ENCODE measurements around the gene VGLL4.
"Not testable (repeated sequence)": the region's sequence is repeated elsewhere in the genome, so short reads cannot be mapped to it uniquely, and the experiment has no call there.

DNA sequence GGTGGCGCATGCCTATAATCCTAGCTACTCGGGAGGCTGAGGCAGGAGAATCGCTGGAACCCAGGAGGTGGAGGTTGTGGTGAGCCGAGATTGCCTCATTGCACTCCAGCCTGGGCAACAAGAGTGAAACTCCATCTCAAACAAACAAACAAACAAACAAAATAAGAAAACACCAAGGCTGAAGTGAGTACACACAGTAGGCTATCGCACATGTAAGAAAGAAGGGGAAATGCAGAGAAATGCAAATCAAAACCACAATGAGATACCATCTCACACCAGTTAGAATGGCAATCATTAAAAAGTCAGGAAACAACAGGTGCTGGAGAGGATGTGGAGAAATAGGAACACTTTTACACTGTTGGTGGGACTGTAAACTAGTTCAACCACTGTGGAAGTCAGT is 48.7 kb downstream of the VGLL4 start:
- TF ChIP-seq, protein P1, sequence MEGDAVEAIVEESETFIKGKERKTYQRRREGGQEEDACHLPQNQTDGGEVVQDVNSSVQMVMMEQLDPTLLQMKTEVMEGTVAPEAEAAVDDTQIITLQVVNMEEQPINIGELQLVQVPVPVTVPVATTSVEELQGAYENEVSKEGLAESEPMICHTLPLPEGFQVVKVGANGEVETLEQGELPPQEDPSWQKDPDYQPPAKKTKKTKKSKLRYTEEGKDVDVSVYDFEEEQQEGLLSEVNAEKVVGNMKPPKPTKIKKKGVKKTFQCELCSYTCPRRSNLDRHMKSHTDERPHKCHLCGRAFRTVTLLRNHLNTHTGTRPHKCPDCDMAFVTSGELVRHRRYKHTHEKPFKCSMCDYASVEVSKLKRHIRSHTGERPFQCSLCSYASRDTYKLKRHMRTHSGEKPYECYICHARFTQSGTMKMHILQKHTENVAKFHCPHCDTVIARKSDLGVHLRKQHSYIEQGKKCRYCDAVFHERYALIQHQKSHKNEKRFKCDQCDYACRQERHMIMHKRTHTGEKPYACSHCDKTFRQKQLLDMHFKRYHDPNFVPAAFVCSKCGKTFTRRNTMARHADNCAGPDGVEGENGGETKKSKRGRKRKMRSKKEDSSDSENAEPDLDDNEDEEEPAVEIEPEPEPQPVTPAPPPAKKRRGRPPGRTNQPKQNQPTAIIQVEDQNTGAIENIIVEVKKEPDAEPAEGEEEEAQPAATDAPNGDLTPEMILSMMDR (IDR thresholded peaks at IDR 0.05; ENCODE audit: poor library complexity, severe bottlenecking), result not testable (repeated sequence)
- TF ChIP-seq EZH2 (IDR thresholded peaks at IDR 0.05; ENCODE audit: borderline replicate concordance, insufficient read depth, low read length, poor library complexity, severe bottlenecking); POLR2AphosphoS5 (IDR thresholded peaks at IDR 0.05); TAF1 (IDR thresholded peaks at IDR 0.05; ENCODE audit: low read depth); MXI1 (conservative IDR thresholded peaks at IDR 0.05; ENCODE audit: poor library complexity, severe bottlenecking): not testable (repeated sequence)
- TF ChIP-seq, protein P2, sequence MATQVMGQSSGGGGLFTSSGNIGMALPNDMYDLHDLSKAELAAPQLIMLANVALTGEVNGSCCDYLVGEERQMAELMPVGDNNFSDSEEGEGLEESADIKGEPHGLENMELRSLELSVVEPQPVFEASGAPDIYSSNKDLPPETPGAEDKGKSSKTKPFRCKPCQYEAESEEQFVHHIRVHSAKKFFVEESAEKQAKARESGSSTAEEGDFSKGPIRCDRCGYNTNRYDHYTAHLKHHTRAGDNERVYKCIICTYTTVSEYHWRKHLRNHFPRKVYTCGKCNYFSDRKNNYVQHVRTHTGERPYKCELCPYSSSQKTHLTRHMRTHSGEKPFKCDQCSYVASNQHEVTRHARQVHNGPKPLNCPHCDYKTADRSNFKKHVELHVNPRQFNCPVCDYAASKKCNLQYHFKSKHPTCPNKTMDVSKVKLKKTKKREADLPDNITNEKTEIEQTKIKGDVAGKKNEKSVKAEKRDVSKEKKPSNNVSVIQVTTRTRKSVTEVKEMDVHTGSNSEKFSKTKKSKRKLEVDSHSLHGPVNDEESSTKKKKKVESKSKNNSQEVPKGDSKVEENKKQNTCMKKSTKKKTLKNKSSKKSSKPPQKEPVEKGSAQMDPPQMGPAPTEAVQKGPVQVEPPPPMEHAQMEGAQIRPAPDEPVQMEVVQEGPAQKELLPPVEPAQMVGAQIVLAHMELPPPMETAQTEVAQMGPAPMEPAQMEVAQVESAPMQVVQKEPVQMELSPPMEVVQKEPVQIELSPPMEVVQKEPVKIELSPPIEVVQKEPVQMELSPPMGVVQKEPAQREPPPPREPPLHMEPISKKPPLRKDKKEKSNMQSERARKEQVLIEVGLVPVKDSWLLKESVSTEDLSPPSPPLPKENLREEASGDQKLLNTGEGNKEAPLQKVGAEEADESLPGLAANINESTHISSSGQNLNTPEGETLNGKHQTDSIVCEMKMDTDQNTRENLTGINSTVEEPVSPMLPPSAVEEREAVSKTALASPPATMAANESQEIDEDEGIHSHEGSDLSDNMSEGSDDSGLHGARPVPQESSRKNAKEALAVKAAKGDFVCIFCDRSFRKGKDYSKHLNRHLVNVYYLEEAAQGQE (IDR thresholded peaks at IDR 0.05; ENCODE audit: borderline replicate concordance), result not testable (repeated sequence)
